A549 (cell line): ENCODE data around the gene NCEH1.

ENCODE experiments used
- CBX8 ChIP-seq: fragments of 200-600 bp; sonication (generic); IDR thresholded peaks from 2 replicates; pipeline ENCODE4 v1.6.1; 2016
- CHD4 ChIP-seq: fragments of 200-600 bp; sonication (generic); IDR thresholded peaks from 2 replicates; pipeline ENCODE4 v1.6.1; 2016; ENCODE audit warnings: antibody characterized with exemption, mild to moderate bottlenecking, borderline replicate concordance
- EHMT2 ChIP-seq: fragments of 200-600 bp; sonication (generic); IDR thresholded peaks from 2 replicates; pipeline ENCODE4 v1.6.1; 2016; ENCODE audit warnings: antibody characterized with exemption, low read depth, mild to moderate bottlenecking, moderate library complexity
- EP300 ChIP-seq, 2 experiments: fragments of >200 bp; sonication (Bioruptor Twin); formaldehyde crosslinking; IDR thresholded peaks; 2 replicates in 1 of 2; 3 replicates in 1 of 2; pipeline ENCODE4 v1.6.1; 2016 to 2017
- NR3C1 ChIP-seq: fragments of >200 bp; sonication (Bioruptor Twin); formaldehyde crosslinking; IDR thresholded peaks from 3 replicates; pipeline ENCODE4 v1.6.1; 2017
- POLR2A ChIP-seq: IDR thresholded peaks from 2 replicates; pipeline ENCODE4 v1.6.1; 2012; ENCODE audit warnings: mild to moderate bottlenecking, low read length
- SMC3 ChIP-seq: fragments of >200 bp; sonication (Bioruptor Twin); formaldehyde crosslinking; IDR thresholded peaks from 3 replicates; pipeline ENCODE4 v1.6.1; 2018; ENCODE audit warnings: inconsistent platforms
- TF ChIP-seq, protein P1 (sequence below): fragments of >200 bp; sonication (Bioruptor Twin); formaldehyde crosslinking; IDR thresholded peaks from 3 replicates; pipeline ENCODE4 v1.5.1; 2016
- TF ChIP-seq, protein P2 (sequence below): IDR thresholded peaks from 2 replicates; pipeline ENCODE4 v1.6.1; 2012; ENCODE audit warnings: low read depth, borderline replicate concordance

- TF ChIP-seq POLR2A (no peak), CHD4 (no peak), EP300 (IDR thresholded peaks at IDR 0.05) (no peak), CBX8 (no peak), SMC3 (no peak), NR3C1 (no peak), EHMT2 (no peak)
- TF ChIP-seq, protein P1, sequence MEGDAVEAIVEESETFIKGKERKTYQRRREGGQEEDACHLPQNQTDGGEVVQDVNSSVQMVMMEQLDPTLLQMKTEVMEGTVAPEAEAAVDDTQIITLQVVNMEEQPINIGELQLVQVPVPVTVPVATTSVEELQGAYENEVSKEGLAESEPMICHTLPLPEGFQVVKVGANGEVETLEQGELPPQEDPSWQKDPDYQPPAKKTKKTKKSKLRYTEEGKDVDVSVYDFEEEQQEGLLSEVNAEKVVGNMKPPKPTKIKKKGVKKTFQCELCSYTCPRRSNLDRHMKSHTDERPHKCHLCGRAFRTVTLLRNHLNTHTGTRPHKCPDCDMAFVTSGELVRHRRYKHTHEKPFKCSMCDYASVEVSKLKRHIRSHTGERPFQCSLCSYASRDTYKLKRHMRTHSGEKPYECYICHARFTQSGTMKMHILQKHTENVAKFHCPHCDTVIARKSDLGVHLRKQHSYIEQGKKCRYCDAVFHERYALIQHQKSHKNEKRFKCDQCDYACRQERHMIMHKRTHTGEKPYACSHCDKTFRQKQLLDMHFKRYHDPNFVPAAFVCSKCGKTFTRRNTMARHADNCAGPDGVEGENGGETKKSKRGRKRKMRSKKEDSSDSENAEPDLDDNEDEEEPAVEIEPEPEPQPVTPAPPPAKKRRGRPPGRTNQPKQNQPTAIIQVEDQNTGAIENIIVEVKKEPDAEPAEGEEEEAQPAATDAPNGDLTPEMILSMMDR: no peak
- TF ChIP-seq, protein P2, sequence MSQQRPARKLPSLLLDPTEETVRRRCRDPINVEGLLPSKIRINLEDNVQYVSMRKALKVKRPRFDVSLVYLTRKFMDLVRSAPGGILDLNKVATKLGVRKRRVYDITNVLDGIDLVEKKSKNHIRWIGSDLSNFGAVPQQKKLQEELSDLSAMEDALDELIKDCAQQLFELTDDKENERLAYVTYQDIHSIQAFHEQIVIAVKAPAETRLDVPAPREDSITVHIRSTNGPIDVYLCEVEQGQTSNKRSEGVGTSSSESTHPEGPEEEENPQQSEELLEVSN: no peak
Measured at GRCh38 chr3:172616031-172616461, 94.8 kb downstream of the NCEH1 start.
